ENCODE measurements around the gene CRTC3. TPM values are rescaled to one million over a fixed set of nuclear protein-coding genes. Genes with fewer than 3 reads are reported as not detected.

CRTC3 gene
- total and polyA plus RNA-seq, 2 of the 13 experiments (the other 11 are each of a cell fraction or from before 2014, with no cell fraction given) = 8.4 to 11.8 TPM

DNA sequence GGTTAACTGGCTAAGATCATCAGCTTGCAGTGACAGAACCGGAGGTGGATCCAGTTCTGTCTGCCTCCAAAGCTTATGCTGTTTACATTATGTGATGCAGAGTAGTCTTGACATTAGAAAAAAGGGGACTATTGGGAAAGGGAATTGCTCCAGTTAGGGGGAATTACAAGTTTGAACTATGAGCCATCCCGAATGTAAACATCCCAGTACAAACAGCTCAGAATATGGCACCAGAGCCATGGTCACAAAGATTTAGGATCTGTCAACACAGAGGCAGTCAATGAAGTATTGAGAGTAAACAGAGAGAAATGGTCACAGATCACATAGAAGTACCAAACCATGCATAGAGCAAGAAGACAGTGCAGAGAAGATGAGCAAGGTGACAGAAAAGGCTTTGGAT lies 39.8 kb upstream of the CRTC3 start (continued):
- TF ChIP-seq, protein P1, sequence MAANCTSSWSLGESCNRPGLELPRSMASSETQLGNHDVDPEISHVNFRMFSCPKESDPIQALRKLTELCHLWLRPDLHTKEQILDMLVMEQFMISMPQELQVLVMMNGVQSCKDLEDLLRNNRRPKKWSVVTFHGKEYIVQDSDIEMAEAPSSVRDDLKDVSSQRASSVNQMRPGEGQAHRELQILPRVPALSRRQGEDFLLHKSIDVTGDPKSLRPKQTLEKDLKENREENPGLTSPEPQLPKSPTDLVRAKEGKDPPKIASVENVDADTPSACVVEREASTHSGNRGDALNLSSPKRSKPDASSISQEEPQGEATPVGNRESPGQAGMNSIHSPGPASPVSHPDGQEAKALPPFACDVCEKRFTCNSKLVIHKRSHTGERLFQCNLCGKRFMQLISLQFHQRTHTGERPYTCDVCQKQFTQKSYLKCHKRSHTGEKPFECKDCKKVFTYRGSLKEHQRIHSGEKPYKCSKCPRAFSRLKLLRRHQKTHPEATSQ (CRISPR knock-in tag; IDR thresholded peaks at IDR 0.05; ENCODE audit: borderline replicate concordance) = peak; percentile 95; the same call in 1 of the 2 replicates
- TF ChIP-seq, protein P2, sequence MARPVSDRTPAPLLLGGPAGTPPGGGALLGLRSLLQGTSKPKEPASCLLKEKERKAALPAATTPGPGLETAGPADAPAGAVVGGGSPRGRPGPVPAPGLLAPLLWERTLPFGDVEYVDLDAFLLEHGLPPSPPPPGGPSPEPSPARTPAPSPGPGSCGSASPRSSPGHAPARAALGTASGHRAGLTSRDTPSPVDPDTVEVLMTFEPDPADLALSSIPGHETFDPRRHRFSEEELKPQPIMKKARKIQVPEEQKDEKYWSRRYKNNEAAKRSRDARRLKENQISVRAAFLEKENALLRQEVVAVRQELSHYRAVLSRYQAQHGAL (CRISPR knock-in tag; IDR thresholded peaks at IDR 0.05; ENCODE audit: not compliant biosample characterization) = no peak
- peak; percentile 85; the same call in 1 of the 2 replicates for TF ChIP-seq NCOR1 (IDR thresholded peaks at IDR 0.05; ENCODE audit: borderline replicate concordance, low read length)
- no peak for TF ChIP-seq ZNF782 (CRISPR knock-in tag; IDR thresholded peaks at IDR 0.05; ENCODE audit: borderline replicate concordance)
- TF ChIP-seq, protein P3, sequence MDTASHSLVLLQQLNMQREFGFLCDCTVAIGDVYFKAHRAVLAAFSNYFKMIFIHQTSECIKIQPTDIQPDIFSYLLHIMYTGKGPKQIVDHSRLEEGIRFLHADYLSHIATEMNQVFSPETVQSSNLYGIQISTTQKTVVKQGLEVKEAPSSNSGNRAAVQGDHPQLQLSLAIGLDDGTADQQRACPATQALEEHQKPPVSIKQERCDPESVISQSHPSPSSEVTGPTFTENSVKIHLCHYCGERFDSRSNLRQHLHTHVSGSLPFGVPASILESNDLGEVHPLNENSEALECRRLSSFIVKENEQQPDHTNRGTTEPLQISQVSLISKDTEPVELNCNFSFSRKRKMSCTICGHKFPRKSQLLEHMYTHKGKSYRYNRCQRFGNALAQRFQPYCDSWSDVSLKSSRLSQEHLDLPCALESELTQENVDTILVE (CRISPR knock-in tag; IDR thresholded peaks at IDR 0.05) = peak; percentile 71; the same call in 1 of the 2 replicates
- peak; percentile 86 for TF ChIP-seq NCOA2 (CRISPR knock-in tag; IDR thresholded peaks at IDR 0.05)
- peak; percentile 87 for TF ChIP-seq ETV5 (CRISPR knock-in tag; IDR thresholded peaks at IDR 0.05; ENCODE audit: borderline replicate concordance)
- TF ChIP-seq, protein P4, sequence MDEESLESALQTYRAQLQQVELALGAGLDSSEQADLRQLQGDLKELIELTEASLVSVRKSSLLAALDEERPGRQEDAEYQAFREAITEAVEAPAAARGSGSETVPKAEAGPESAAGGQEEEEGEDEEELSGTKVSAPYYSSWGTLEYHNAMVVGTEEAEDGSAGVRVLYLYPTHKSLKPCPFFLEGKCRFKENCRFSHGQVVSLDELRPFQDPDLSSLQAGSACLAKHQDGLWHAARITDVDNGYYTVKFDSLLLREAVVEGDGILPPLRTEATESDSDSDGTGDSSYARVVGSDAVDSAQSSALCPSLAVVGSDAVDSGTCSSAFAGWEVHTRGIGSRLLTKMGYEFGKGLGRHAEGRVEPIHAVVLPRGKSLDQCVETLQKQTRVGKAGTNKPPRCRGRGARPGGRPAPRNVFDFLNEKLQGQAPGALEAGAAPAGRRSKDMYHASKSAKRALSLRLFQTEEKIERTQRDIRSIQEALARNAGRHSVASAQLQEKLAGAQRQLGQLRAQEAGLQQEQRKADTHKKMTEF (CRISPR knock-in tag; IDR thresholded peaks at IDR 0.05) = peak; percentile 95
- TF ChIP-seq, protein P5, sequence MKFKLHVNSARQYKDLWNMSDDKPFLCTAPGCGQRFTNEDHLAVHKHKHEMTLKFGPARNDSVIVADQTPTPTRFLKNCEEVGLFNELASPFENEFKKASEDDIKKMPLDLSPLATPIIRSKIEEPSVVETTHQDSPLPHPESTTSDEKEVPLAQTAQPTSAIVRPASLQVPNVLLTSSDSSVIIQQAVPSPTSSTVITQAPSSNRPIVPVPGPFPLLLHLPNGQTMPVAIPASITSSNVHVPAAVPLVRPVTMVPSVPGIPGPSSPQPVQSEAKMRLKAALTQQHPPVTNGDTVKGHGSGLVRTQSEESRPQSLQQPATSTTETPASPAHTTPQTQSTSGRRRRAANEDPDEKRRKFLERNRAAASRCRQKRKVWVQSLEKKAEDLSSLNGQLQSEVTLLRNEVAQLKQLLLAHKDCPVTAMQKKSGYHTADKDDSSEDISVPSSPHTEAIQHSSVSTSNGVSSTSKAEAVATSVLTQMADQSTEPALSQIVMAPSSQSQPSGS (CRISPR knock-in tag; IDR thresholded peaks at IDR 0.05) = peak; percentile 85
- no peak for TF ChIP-seq ZNF333 (CRISPR knock-in tag; IDR thresholded peaks at IDR 0.05; ENCODE audit: borderline replicate concordance)
- no peak for TF ChIP-seq ZNF253 (CRISPR knock-in tag; IDR thresholded peaks at IDR 0.05; ENCODE audit: borderline replicate concordance)
- peak; percentile 83; the same call in 1 of the 2 replicates for TF ChIP-seq CREM (IDR thresholded peaks at IDR 0.05)
- TF ChIP-seq CREM (CRISPR knock-in tag; IDR thresholded peaks at IDR 0.05) = no peak
- TF ChIP-seq ZNF501 (CRISPR knock-in tag; IDR thresholded peaks at IDR 0.05) = peak; percentile 34; the same call in 1 of the 2 replicates
- peak; percentile 52 to 92; a peak in 2 of 4 replicates for TF ChIP-seq EP300 (IDR thresholded peaks at IDR 0.05; ENCODE audit: low read depth in 2 of 2, low read length in 2 of 2)
- TF ChIP-seq EP300 (CRISPR knock-in tag; IDR thresholded peaks at IDR 0.05; ENCODE audit: borderline replicate concordance) = peak; percentile 76
- no peak for TF ChIP-seq ZNF558 (CRISPR knock-in tag; IDR thresholded peaks at IDR 0.05; ENCODE audit: borderline replicate concordance)
- no peak for TF ChIP-seq HMGA1 (CRISPR knock-in tag; conservative IDR thresholded peaks at IDR 0.05)
- TF ChIP-seq PTBP1 (IDR thresholded peaks at IDR 0.05; ENCODE audit: low read depth, low read length, poor library complexity, severe bottlenecking) = no peak
- TF ChIP-seq ELF3 (CRISPR knock-in tag; IDR thresholded peaks at IDR 0.05) = peak; percentile 68
- TF ChIP-seq ZNF30 (CRISPR knock-in tag; IDR thresholded peaks at IDR 0.05) = no peak
- TF ChIP-seq SRSF1 (optimal IDR thresholded peaks at IDR 0.05; ENCODE audit: low read depth, low read length) = no peak
